ENCODE results near the gene CBFA2T2. TPM values are rescaled to one million over a fixed set of nuclear protein-coding genes. Genes with fewer than 3 reads are reported as not detected.

CBFA2T2 gene
- total RNA-seq, 2 experiments from 2014 or later, result 17.3 to 21.8 TPM

- POLR2A ChIA-PET, result interaction anchor here (0.6 kb wide), 1 partner anchor 141 kb away, joined by 4 read pairs; no protein-coding TSS in a partner anchor
- Mint-ChIP-seq H3K27me3 (no peaks in the 10 kb centered on the region), H3K9me3 (no peaks in the 10 kb centered on the region), H3K36me3 (ENCODE audit: low read depth) (no peaks in the 10 kb centered on the region), H3K4me1 (peaks cover 27% of the 10 kb centered on the region), H3K27ac (no peak overlapping the region), H3K4me3 (no peak overlapping the region)
- CTCF ChIA-PET, result no interaction called here
- no peak for DNase-seq
Measured at GRCh38 chr20:33651562-33652048, 161.7 kb downstream of the CBFA2T2 start.

GRCh38 chr20:33653218-33653899 is 163.5 kb downstream of the CBFA2T2 start:
- Mint-ChIP-seq H3K9me3 (no peaks in the 10 kb centered on the region), H3K4me1 (peaks cover 18% of the 10 kb centered on the region), H3K27ac (peak overlapping the region; percentile 50), H3K36me3 (ENCODE audit: low read depth) (no peaks in the 10 kb centered on the region), H3K4me3 (no peak overlapping the region), H3K27me3 (no peaks in the 10 kb centered on the region)
- ChIA-PET CTCF (interaction anchor here (1.0 to 4.8 kb wide), 3 partner anchors 10 to 196 kb away, joined by 3 to 26 read pairs (median 5); partner anchors contain the start of gene ACTL10), POLR2A (no interaction called here)
- peak; percentile 38 for DNase-seq

- H3K4me3 Mint-ChIP-seq, result no peak overlapping the region
- H3K27ac Mint-ChIP-seq, result no peak overlapping the region
- H3K27me3 Mint-ChIP-seq, result no peaks in the 10 kb centered on the region
- ChIA-PET CTCF (interaction anchor here (0.6 to 4.8 kb wide), 4 partner anchors 9 to 197 kb away, joined by 3 to 26 read pairs (median 6); partner anchors contain the start of gene ACTL10), POLR2A (no interaction called here)
- no peaks in the 10 kb centered on the region for H3K9me3 Mint-ChIP-seq
- peaks cover 3% of the 10 kb centered on the region for H3K36me3 Mint-ChIP-seq (ENCODE audit: low read depth)
- peaks cover 18% of the 10 kb centered on the region for H3K4me1 Mint-ChIP-seq
- no peak for DNase-seq
Measured at GRCh38 chr20:33653900-33654596, 164.2 kb downstream of the CBFA2T2 start.

GRCh38 chr20:33654680-33655161 is 164.8 kb downstream of the CBFA2T2 start:
- CTCF ChIA-PET, result interaction anchor here (0.6 to 4.8 kb wide), 3 partner anchors 8 to 169 kb away, joined by 5 to 26 read pairs (median 6); partner anchors contain the start of gene ACTL10
- H3K4me1 Mint-ChIP-seq, result peaks cover 13% of the 10 kb centered on the region
- POLR2A ChIA-PET, result no interaction called here
- no peak for DNase-seq
- no peak overlapping the region for H3K4me3 Mint-ChIP-seq
- no peak overlapping the region for H3K27ac Mint-ChIP-seq
- H3K27me3 Mint-ChIP-seq, result no peaks in the 10 kb centered on the region
- H3K36me3 Mint-ChIP-seq (ENCODE audit: low read depth), result peaks cover 4% of the 10 kb centered on the region
- no peaks in the 10 kb centered on the region for H3K9me3 Mint-ChIP-seq

- H3K36me3 Mint-ChIP-seq (ENCODE audit: low read depth), result peaks cover 4% of the 10 kb centered on the region
- ChIA-PET POLR2A (no interaction called here), CTCF (interaction anchor here (4.8 kb wide), 1 partner anchor 12 kb away, joined by 26 read pairs; the partner anchor contains the start of gene ACTL10)
- H3K27ac Mint-ChIP-seq, result no peak overlapping the region
- peaks cover 12% of the 10 kb centered on the region for H3K4me1 Mint-ChIP-seq
- H3K9me3 Mint-ChIP-seq, result no peaks in the 10 kb centered on the region
- no peaks in the 10 kb centered on the region for H3K27me3 Mint-ChIP-seq
- DNase-seq, result no peak
- no peak overlapping the region for H3K4me3 Mint-ChIP-seq
Measured at GRCh38 chr20:33655164-33655563, 165.3 kb downstream of the CBFA2T2 start.

GRCh38 chr20:33656010-33656782 is 166.3 kb downstream of the CBFA2T2 start:
- Mint-ChIP-seq H3K27me3 (no peaks in the 10 kb centered on the region), H3K9me3 (no peaks in the 10 kb centered on the region), H3K27ac (peak overlapping the region; percentile 41), H3K4me3 (no peak overlapping the region), H3K4me1 (peaks cover 12% of the 10 kb centered on the region), H3K36me3 (ENCODE audit: low read depth) (peaks cover 4% of the 10 kb centered on the region)
- no peak for DNase-seq
- POLR2A ChIA-PET, result no interaction called here
- CTCF ChIA-PET, result interaction anchor here (4.8 kb wide), 1 partner anchor 11 kb away, joined by 26 read pairs; the partner anchor contains the start of gene ACTL10

GRCh38 chr20:33656783-33657703 is 167.1 kb downstream of the CBFA2T2 start:
- Mint-ChIP-seq H3K36me3 (ENCODE audit: low read depth) (peaks cover 4% of the 10 kb centered on the region), H3K9me3 (no peaks in the 10 kb centered on the region), H3K4me3 (no peak overlapping the region), H3K27me3 (no peaks in the 10 kb centered on the region), H3K27ac (no peak overlapping the region), H3K4me1 (peaks cover 10% of the 10 kb centered on the region)
- ChIA-PET POLR2A (no interaction called here), CTCF (interaction anchor here (0.6 to 4.8 kb wide), 3 partner anchors 11 to 1439 kb away, joined by 4 to 26 read pairs (median 9); partner anchors contain the start of gene ACTL10)
- no peak for DNase-seq

GRCh38 chr20:33657704-33658095 is 167.8 kb downstream of the CBFA2T2 start:
- no peak for DNase-seq
- H3K36me3 Mint-ChIP-seq (ENCODE audit: low read depth), result peaks cover 4% of the 10 kb centered on the region
- no peak overlapping the region for H3K27ac Mint-ChIP-seq
- ChIA-PET POLR2A (no interaction called here), CTCF (interaction anchor here (0.6 to 2.2 kb wide), 2 partner anchors 10 to 1438 kb away, joined by 4 to 9 read pairs; no protein-coding TSS in a partner anchor)
- no peaks in the 10 kb centered on the region for H3K9me3 Mint-ChIP-seq
- H3K4me1 Mint-ChIP-seq, result peaks cover 12% of the 10 kb centered on the region
- H3K27me3 Mint-ChIP-seq, result no peaks in the 10 kb centered on the region
- no peak overlapping the region for H3K4me3 Mint-ChIP-seq

GRCh38 chr20:33658510-33658909 is 168.6 kb downstream of the CBFA2T2 start:
- DNase-seq, result no peak
- no peak overlapping the region for H3K27ac Mint-ChIP-seq
- no peaks in the 10 kb centered on the region for H3K27me3 Mint-ChIP-seq
- ChIA-PET CTCF (interaction anchor here (0.6 to 2.2 kb wide), 2 partner anchors 9 to 84 kb away, joined by 4 to 9 read pairs; no protein-coding TSS in a partner anchor), POLR2A (no interaction called here)
- peaks cover 4% of the 10 kb centered on the region for H3K36me3 Mint-ChIP-seq (ENCODE audit: low read depth)
- no peaks in the 10 kb centered on the region for H3K9me3 Mint-ChIP-seq
- H3K4me1 Mint-ChIP-seq, result peaks cover 11% of the 10 kb centered on the region
- no peak overlapping the region for H3K4me3 Mint-ChIP-seq

GRCh38 chr20:33658929-33659328 is 169.0 kb downstream of the CBFA2T2 start:
- no peaks in the 10 kb centered on the region for H3K27me3 Mint-ChIP-seq
- H3K9me3 Mint-ChIP-seq, result no peaks in the 10 kb centered on the region
- ChIA-PET CTCF (interaction anchor here (2.2 kb wide), 1 partner anchor 9 kb away, joined by 9 read pairs; no protein-coding TSS in a partner anchor), POLR2A (no interaction called here)
- no peak for DNase-seq
- H3K27ac Mint-ChIP-seq, result peak overlapping the region; percentile 36
- no peak overlapping the region for H3K4me3 Mint-ChIP-seq
- H3K4me1 Mint-ChIP-seq, result peaks cover 13% of the 10 kb centered on the region
- peaks cover 4% of the 10 kb centered on the region for H3K36me3 Mint-ChIP-seq (ENCODE audit: low read depth)

- Mint-ChIP-seq H3K27ac (no peak overlapping the region), H3K36me3 (ENCODE audit: low read depth) (peaks cover 4% of the 10 kb centered on the region), H3K27me3 (no peaks in the 10 kb centered on the region), H3K4me3 (no peak overlapping the region), H3K4me1 (peaks cover 19% of the 10 kb centered on the region), H3K9me3 (no peaks in the 10 kb centered on the region)
- no peak for DNase-seq
- POLR2A ChIA-PET, result no interaction called here
- CTCF ChIA-PET, result interaction anchor here (2.2 kb wide), 1 partner anchor 8 kb away, joined by 9 read pairs; no protein-coding TSS in a partner anchor
Measured at GRCh38 chr20:33659341-33660034, 169.6 kb downstream of the CBFA2T2 start.
